ENCODE measurements around the gene CETP. TPM values are rescaled to one million over a fixed set of nuclear protein-coding genes. Genes with fewer than 3 reads are reported as not detected.

CETP gene, protein sequence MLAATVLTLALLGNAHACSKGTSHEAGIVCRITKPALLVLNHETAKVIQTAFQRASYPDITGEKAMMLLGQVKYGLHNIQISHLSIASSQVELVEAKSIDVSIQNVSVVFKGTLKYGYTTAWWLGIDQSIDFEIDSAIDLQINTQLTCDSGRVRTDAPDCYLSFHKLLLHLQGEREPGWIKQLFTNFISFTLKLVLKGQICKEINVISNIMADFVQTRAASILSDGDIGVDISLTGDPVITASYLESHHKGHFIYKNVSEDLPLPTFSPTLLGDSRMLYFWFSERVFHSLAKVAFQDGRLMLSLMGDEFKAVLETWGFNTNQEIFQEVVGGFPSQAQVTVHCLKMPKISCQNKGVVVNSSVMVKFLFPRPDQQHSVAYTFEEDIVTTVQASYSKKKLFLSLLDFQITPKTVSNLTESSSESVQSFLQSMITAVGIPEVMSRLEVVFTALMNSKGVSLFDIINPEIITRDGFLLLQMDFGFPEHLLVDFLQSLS
- polyA plus RNA-seq, result 1 to 10 TPM in 2 of 4 donors, under 1 TPM in 1, not detected in 1; 0.34 to 1.6 (median 1.6) TPM
- long read RNA-seq, donor 1, result 0 reads
- long read RNA-seq, donor 2, result 0 reads
- long read RNA-seq, donor 3, result 0 reads
- long read RNA-seq, donor 4, result 0 reads
- long read RNA-seq, donor 5, result 0 reads
- long read RNA-seq, donor 6, partial matches to known transcripts, result 0 of 2 reads
- long read RNA-seq, donor 6, other reads (novel, unspliced or antisense), result 0 of 2 reads
- long read RNA-seq, donor 7, partial matches to known transcripts, result 0 of 3 reads
- long read RNA-seq, donor 7, other reads (novel, unspliced or antisense), result 0 of 3 reads
- long read RNA-seq, donor 8, partial matches to known transcripts, result 0 of 1 reads
- long read RNA-seq, donor 8, other reads (novel, unspliced or antisense), result 0 of 1 reads
- long read RNA-seq, donor 9, result 0 reads
- long read RNA-seq, donor 10, partial matches to known transcripts, result 0 of 2 reads
- long read RNA-seq, donor 10, other reads (novel, unspliced or antisense), result 0 of 2 reads

DNA sequence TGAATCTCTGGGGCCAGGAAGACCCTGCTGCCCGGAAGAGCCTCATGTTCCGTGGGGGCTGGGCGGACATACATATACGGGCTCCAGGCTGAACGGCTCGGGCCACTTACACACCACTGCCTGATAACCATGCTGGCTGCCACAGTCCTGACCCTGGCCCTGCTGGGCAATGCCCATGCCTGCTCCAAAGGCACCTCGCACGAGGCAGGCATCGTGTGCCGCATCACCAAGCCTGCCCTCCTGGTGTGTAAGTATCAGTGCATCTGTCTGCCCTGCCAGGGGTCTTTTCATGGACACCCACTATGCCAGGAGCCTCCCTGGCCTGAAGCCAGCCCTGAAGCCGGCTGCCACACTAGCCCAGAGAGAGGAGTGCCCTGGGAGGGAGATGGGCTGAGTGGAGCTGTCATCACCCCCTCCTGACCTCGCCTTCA, at the start of gene CETP:
Gene CETP, plus strand, starts transcription at position 100 of the 431 bp plus-strand sequence. Its CDS starts 30 bp downstream, at position 130.
- Histone ChIP-seq H3K27me3 (ENCODE audit: control insufficient read depth in 3 of 3, insufficient read depth in 3 of 3, low read length in 3 of 3) (no peaks in the 10 kb centered on the region), H3K9me3 (ENCODE audit: control insufficient read depth in 2 of 2, insufficient read depth in 1 of 2, low read depth in 1 of 2, low read length in 1 of 2) (no peaks in the 10 kb centered on the region), H3K4me3 (ENCODE audit: low read depth in 1 of 3, low read length in 3 of 3) (no peak within 1 kb of the TSS), H3K4me1 (ENCODE audit: control insufficient read depth in 3 of 3, insufficient read depth in 2 of 3, low read depth in 1 of 3, low read length in 2 of 3) (no peaks in the 10 kb centered on the region), H3K36me3 (ENCODE audit: control insufficient read depth in 3 of 3, insufficient read depth in 2 of 3, low read depth in 1 of 3, low read length in 3 of 3) (peaks cover 0 to 2% (median 0%) of the 10 kb centered on the region in 3 donors), H3K27ac (ENCODE audit: low read depth in 1 of 3, low read length in 2 of 3) (peak within 1 kb of the TSS in 1 of 3 donors; percentile 8)
- DNase-seq (no peak), FAIRE-seq (no peak)
- 79 to 88% (median 84%) methylated on average over 12 of the region's 12 CpGs for WGBS, 3 donors

DNA sequence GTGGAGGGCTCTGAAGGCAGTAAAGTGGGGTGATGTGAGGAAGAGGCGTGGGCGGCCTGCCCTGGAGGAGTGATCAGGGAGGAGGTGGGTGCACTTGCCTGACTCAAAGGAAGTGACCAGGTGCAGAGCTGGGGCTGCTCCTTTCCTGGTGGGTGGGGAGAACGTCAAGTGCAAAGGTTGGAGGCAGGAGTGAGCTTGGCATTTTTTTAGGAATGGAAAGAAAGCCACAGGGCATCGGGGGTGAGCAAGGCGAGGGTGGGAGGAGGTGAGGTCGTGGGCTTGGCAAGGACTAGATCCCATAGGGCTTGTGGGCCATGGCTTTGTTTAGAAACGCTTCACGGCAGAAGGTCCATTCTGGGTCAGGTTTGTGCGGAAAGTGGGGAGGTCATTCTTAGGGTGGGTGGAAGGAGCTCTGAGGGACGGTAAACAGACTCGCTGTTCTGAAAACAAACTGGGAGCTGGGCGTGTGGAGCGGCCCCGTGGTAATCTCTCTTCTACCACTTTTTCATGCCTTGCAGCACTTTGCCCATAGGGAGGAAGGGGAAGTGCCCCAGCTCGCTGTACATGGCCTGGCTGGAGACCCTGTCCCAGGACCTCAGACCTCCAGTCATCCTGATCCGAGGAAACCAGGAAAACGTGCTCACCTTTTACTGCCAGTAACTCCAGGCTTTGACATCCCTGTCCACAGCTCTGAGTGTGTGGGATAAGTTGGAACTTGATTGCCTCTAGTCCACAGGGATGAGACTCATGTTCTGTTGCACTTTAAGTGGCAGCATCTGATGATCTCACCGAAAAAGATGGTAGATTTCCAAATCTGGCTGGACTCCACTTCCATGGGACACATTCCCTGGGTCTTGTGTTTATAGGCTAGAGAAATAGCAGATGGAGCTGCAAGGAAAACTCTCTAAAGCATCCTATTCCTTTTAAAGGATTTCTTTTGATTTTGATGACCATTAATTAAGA, 48.7 kb upstream of the CETP start:
- 12 to 55% (median 41%) methylated on average over 18 of the region's 18 CpGs for WGBS, 3 donors
- no peak overlapping the region for H3K4me3 ChIP-seq (ENCODE audit: low read depth in 1 of 3, low read length in 3 of 3)
- no peaks in the 10 kb centered on the region for H3K9me3 ChIP-seq (ENCODE audit: control insufficient read depth in 2 of 2, insufficient read depth in 1 of 2, low read depth in 1 of 2, low read length in 1 of 2)
- H3K27me3 ChIP-seq (ENCODE audit: control insufficient read depth in 3 of 3, insufficient read depth in 3 of 3, low read length in 3 of 3), result no peaks in the 10 kb centered on the region
- no peaks in the 10 kb centered on the region for H3K36me3 ChIP-seq (ENCODE audit: control insufficient read depth in 3 of 3, insufficient read depth in 2 of 3, low read depth in 1 of 3, low read length in 3 of 3)
- DNase-seq (peak; percentile 37 to 64), FAIRE-seq (no peak)
- peaks cover 0 to 16% (median 2%) of the 10 kb centered on the region in 3 donors for H3K4me1 ChIP-seq (ENCODE audit: control insufficient read depth in 3 of 3, insufficient read depth in 2 of 3, low read depth in 1 of 3, low read length in 2 of 3)
- H3K27ac ChIP-seq (ENCODE audit: low read depth in 1 of 3, low read length in 2 of 3), result peak overlapping the region in 1 of 3 donors; percentile 2

DNA sequence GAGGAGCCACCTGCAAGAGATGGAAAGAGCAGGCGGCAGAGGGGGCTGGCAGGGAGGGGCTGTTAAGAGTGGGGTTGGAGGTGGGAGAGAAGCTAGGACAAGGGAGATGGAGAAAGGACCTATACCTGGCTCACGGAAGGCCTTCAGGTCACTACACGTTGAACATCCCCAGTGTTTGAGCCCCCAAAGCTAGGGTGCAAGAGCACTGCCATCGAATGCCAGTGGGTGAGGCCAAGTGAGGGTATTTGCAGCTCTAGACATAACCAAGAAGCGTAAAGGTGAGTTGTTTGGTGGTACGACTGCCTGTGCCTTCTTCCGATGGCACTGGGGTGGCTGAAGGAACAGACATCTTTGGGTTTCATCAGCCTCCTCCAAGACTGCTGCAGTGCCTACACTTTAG, 46.9 kb upstream of the CETP start:
- Histone ChIP-seq H3K4me1 (ENCODE audit: control insufficient read depth in 3 of 3, insufficient read depth in 2 of 3, low read depth in 1 of 3, low read length in 2 of 3) (peaks cover 0 to 15% (median under 1%) of the 10 kb centered on the region in 3 donors), H3K27me3 (ENCODE audit: control insufficient read depth in 3 of 3, insufficient read depth in 3 of 3, low read length in 3 of 3) (no peaks in the 10 kb centered on the region), H3K4me3 (ENCODE audit: low read depth in 1 of 3, low read length in 3 of 3) (no peak overlapping the region), H3K27ac (ENCODE audit: low read depth in 1 of 3, low read length in 2 of 3) (peak overlapping the region in 1 of 3 donors; percentile 59), H3K9me3 (ENCODE audit: control insufficient read depth in 2 of 2, insufficient read depth in 1 of 2, low read depth in 1 of 2, low read length in 1 of 2) (no peaks in the 10 kb centered on the region), H3K36me3 (ENCODE audit: control insufficient read depth in 3 of 3, insufficient read depth in 2 of 3, low read depth in 1 of 3, low read length in 3 of 3) (no peaks in the 10 kb centered on the region)
- 82 to 94% (median 83%) methylated on average over 7 of the region's 7 CpGs for WGBS, 3 donors
- FAIRE-seq (no peak), DNase-seq (no peak)

DNA sequence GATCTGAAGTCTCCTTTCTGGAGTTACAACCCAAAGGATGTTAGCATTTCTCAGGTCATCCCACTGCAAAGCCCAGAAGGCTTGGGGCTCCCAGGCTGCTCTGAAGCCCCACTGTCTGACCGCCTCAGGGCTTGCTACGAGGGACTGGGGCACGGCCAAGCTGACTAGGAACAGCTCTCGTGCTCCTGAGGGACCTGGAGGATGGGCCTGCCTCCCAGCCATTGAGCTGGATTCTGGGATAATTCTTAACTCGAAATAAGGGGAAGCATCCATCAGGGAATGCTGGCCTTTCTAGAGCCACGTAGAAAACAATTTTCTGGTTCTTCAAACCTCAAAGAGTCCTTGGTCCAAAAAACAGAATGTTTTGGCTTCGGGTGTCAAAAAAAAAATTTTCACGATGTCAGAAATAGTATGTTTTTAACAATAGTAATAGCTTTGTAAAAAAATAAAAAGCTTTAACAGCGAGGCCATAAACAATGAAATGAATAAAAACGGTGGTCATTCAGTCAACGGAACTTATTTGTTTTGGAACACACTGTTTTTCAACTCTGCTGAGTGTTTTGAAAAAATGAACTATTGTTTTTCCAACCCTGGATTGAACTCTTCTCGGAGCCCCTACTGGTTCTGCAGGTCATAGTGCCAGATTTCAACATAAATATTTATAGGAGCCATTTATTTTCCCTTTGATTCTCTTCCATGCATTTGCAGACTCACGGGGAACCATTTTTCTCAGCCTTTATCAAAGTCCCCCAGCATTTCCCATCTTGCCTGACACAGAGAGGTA, 46.2 kb upstream of the CETP start:
- H3K4me3 ChIP-seq (ENCODE audit: low read depth in 1 of 3, low read length in 3 of 3), result no peak overlapping the region
- peak overlapping the region in 1 of 3 donors; percentile 94 for H3K27ac ChIP-seq (ENCODE audit: low read depth in 1 of 3, low read length in 2 of 3)
- no peaks in the 10 kb centered on the region for H3K9me3 ChIP-seq (ENCODE audit: control insufficient read depth in 2 of 2, insufficient read depth in 1 of 2, low read depth in 1 of 2, low read length in 1 of 2)
- DNase-seq (no peak), FAIRE-seq (no peak)
- H3K27me3 ChIP-seq (ENCODE audit: control insufficient read depth in 3 of 3, insufficient read depth in 3 of 3, low read length in 3 of 3), result no peaks in the 10 kb centered on the region
- 68 to 90% (median 81%) methylated on average over 13 of the region's 13 CpGs for WGBS, 3 donors
- H3K4me1 ChIP-seq (ENCODE audit: control insufficient read depth in 3 of 3, insufficient read depth in 2 of 3, low read depth in 1 of 3, low read length in 2 of 3), result peaks cover 0 to 15% (median 0%) of the 10 kb centered on the region in 3 donors
- H3K36me3 ChIP-seq (ENCODE audit: control insufficient read depth in 3 of 3, insufficient read depth in 2 of 3, low read depth in 1 of 3, low read length in 3 of 3), result no peaks in the 10 kb centered on the region

DNA sequence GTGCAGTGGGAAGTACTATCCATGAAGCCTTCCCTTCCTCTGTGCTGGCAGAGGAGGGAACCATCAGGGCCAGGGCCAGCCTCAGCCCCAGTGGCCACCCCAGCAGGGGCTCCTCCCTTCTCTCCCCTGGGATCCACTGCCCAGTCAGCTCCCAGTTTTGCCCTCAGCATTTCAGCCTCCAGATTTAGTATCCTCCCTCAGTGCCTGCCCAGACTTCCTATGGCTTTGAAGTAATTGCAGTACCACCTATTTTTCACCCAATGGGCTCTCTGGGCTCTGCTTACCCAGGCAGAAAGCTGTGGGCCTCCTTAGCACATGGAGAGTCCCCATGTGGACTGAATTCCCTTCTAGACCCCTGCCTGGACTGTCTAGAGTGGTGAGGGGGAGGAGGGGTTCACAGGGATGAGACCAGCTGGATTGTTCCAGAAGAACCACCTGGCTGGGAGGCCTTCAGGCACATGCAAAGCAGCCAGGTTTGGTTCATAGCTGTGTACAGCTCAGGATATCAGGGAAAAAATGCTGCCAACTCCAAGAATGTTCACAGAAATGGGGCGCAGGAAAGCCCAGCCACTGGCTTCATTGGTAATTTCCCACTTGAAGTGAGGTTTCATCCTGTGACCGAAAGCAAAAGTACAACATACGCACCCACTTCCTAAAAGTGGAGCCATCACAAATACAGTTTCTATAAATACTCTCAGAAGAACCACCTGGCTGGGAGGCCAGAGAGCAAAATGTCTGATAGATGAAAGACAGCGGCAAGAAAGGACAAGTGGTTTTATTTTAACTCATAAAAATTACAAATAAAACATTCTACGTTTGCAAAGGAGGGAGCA, 45.0 kb upstream of the CETP start:
- DNase-seq (no peak), FAIRE-seq (no peak)
- Histone ChIP-seq H3K9me3 (ENCODE audit: control insufficient read depth in 2 of 2, insufficient read depth in 1 of 2, low read depth in 1 of 2, low read length in 1 of 2) (no peaks in the 10 kb centered on the region), H3K4me1 (ENCODE audit: control insufficient read depth in 3 of 3, insufficient read depth in 2 of 3, low read depth in 1 of 3, low read length in 2 of 3) (peaks cover 0 to 15% (median 0%) of the 10 kb centered on the region in 3 donors), H3K27ac (ENCODE audit: low read depth in 1 of 3, low read length in 2 of 3) (peak overlapping the region in 2 of 3 donors; percentile 43 to 94), H3K4me3 (ENCODE audit: low read depth in 1 of 3, low read length in 3 of 3) (no peak overlapping the region), H3K36me3 (ENCODE audit: control insufficient read depth in 3 of 3, insufficient read depth in 2 of 3, low read depth in 1 of 3, low read length in 3 of 3) (no peaks in the 10 kb centered on the region), H3K27me3 (ENCODE audit: control insufficient read depth in 3 of 3, insufficient read depth in 3 of 3, low read length in 3 of 3) (no peaks in the 10 kb centered on the region)
- WGBS, 3 donors, result 44 to 86% (median 60%) methylated on average over 5 of the region's 5 CpGs

DNA sequence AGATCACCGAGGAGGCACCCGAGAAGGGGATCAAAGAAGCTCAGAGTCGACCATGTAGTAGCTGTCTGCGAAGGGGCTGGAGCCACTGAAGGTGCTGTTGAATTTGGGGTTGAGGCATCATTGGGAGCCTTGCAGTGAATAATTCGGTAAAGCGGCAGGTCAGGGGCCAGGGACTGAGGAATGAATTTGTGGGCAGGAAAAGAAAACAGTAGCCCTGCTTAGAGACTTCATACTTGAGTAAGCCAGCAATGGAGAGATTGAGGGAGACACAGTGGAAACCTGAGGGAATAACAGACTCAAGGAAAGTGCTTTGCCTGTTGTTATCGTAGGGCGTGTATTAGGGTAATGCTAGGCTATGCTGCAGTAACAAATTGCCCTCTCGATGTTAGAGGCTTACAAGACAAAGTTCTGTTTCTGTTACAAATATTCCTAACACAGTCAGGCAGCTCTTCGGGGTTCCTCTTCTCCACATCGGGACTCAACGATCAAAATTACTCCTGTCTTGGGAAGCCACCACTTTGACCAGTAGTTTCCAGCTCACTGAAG, 43.2 kb upstream of the CETP start:
- Histone ChIP-seq H3K27me3 (ENCODE audit: control insufficient read depth in 3 of 3, insufficient read depth in 3 of 3, low read length in 3 of 3) (no peaks in the 10 kb centered on the region), H3K4me3 (ENCODE audit: low read depth in 1 of 3, low read length in 3 of 3) (no peak overlapping the region), H3K4me1 (ENCODE audit: control insufficient read depth in 3 of 3, insufficient read depth in 2 of 3, low read depth in 1 of 3, low read length in 2 of 3) (peaks cover 0 to 13% (median 0%) of the 10 kb centered on the region in 3 donors), H3K27ac (ENCODE audit: low read depth in 1 of 3, low read length in 2 of 3) (peak overlapping the region in 1 of 3 donors; percentile 7), H3K36me3 (ENCODE audit: control insufficient read depth in 3 of 3, insufficient read depth in 2 of 3, low read depth in 1 of 3, low read length in 3 of 3) (no peaks in the 10 kb centered on the region), H3K9me3 (ENCODE audit: control insufficient read depth in 2 of 2, insufficient read depth in 1 of 2, low read depth in 1 of 2, low read length in 1 of 2) (no peaks in the 10 kb centered on the region)
- WGBS, 3 donors, result 86 to 92% (median 88%) methylated on average over 12 of the region's 12 CpGs
- no peak for DNase-seq
- FAIRE-seq, result no peak

Measured in small intestine (tissue), 16 donors.